Measurements from ENCODE around the gene ADAMTS13. TPM values are rescaled to one million over a fixed set of nuclear protein-coding genes. Genes with fewer than 3 reads are reported as not detected.

ADAMTS13 gene
- total RNA-seq, 1 donor from 2014 or later = 1.6 TPM

GRCh38 chr9:133475292-133476012 is 53.3 kb downstream of the ADAMTS13 start:
- H3K36me3 Mint-ChIP-seq (ENCODE audit: low read depth) = no peaks in the 10 kb centered on the region
- DNase-seq (ENCODE audit: low spot score) = no peak
- H3K27me3 Mint-ChIP-seq (ENCODE audit: low read depth) = peaks cover 2% of the 10 kb centered on the region
- H3K27ac Mint-ChIP-seq = no peak overlapping the region
- no peak overlapping the region for H3K4me3 Mint-ChIP-seq (ENCODE audit: low read depth)
- intact Hi-C loops (cut with micrococcal nuclease) = loop anchor here (5.0 kb wide), 1 partner anchor 103 kb away; no protein-coding TSS in a partner anchor
- H3K4me1 Mint-ChIP-seq (ENCODE audit: low read depth) = peaks cover 11% of the 10 kb centered on the region
- no peaks in the 10 kb centered on the region for H3K9me3 Mint-ChIP-seq

GRCh38 chr9:133476036-133476931 is 54.1 kb downstream of the ADAMTS13 start:
- no peak for DNase-seq (ENCODE audit: low spot score)
- Mint-ChIP-seq H3K4me1 (ENCODE audit: low read depth) (peaks cover 11% of the 10 kb centered on the region), H3K9me3 (no peaks in the 10 kb centered on the region), H3K27ac (no peak overlapping the region), H3K4me3 (ENCODE audit: low read depth) (no peak overlapping the region), H3K27me3 (ENCODE audit: low read depth) (peaks cover 3% of the 10 kb centered on the region), H3K36me3 (ENCODE audit: low read depth) (no peaks in the 10 kb centered on the region)
- intact Hi-C loops (cut with micrococcal nuclease) = loop anchor here (5.0 kb wide), 1 partner anchor 104 kb away; no protein-coding TSS in a partner anchor

GRCh38 chr9:133476941-133477340 is 54.8 kb downstream of the ADAMTS13 start:
- intact Hi-C loops (cut with micrococcal nuclease) = loop anchor here (5.0 kb wide), 1 partner anchor 105 kb away; no protein-coding TSS in a partner anchor
- Mint-ChIP-seq H3K27ac (no peak overlapping the region), H3K36me3 (ENCODE audit: low read depth) (no peaks in the 10 kb centered on the region), H3K9me3 (no peaks in the 10 kb centered on the region), H3K4me3 (ENCODE audit: low read depth) (no peak overlapping the region), H3K27me3 (ENCODE audit: low read depth) (peaks cover 5% of the 10 kb centered on the region), H3K4me1 (ENCODE audit: low read depth) (peaks cover 11% of the 10 kb centered on the region)
- no peak for DNase-seq (ENCODE audit: low spot score)

- intact Hi-C loops (cut with micrococcal nuclease) = loop anchor here (5.0 kb wide), 1 partner anchor 105 kb away; no protein-coding TSS in a partner anchor
- H3K27ac Mint-ChIP-seq = no peak overlapping the region
- no peaks in the 10 kb centered on the region for H3K9me3 Mint-ChIP-seq
- DNase-seq (ENCODE audit: low spot score) = no peak
- H3K4me1 Mint-ChIP-seq (ENCODE audit: low read depth) = peaks cover 11% of the 10 kb centered on the region
- H3K4me3 Mint-ChIP-seq (ENCODE audit: low read depth) = no peak overlapping the region
- H3K27me3 Mint-ChIP-seq (ENCODE audit: low read depth) = peaks cover 8% of the 10 kb centered on the region
- no peaks in the 10 kb centered on the region for H3K36me3 Mint-ChIP-seq (ENCODE audit: low read depth)
Observed at GRCh38 chr9:133477461-133477860, 55.3 kb downstream of the ADAMTS13 start.

GRCh38 chr9:133477992-133478850 is 56.1 kb downstream of the ADAMTS13 start:
- peaks cover 8% of the 10 kb centered on the region for H3K27me3 Mint-ChIP-seq (ENCODE audit: low read depth)
- H3K36me3 Mint-ChIP-seq (ENCODE audit: low read depth) = no peaks in the 10 kb centered on the region
- peak overlapping the region; percentile 72 for H3K4me3 Mint-ChIP-seq (ENCODE audit: low read depth)
- DNase-seq (ENCODE audit: low spot score) = no peak
- peaks cover 11% of the 10 kb centered on the region for H3K4me1 Mint-ChIP-seq (ENCODE audit: low read depth)
- no peak overlapping the region for H3K27ac Mint-ChIP-seq
- intact Hi-C loops (cut with micrococcal nuclease) = loop anchor here (2.0 to 5.0 kb wide), 3 partner anchors 17 to 106 kb away; partner anchors contain the start of gene REXO4
- H3K9me3 Mint-ChIP-seq = no peaks in the 10 kb centered on the region

GRCh38 chr9:133478851-133479711 is 56.9 kb downstream of the ADAMTS13 start, which contains the start of gene SLC2A6:
Gene SLC2A6, minus strand, starts transcription at chr9:133479099. Its CDS starts 40 bp downstream, at chr9:133479059.
- no peaks in the 10 kb centered on the region for H3K36me3 Mint-ChIP-seq (ENCODE audit: low read depth)
- H3K4me1 Mint-ChIP-seq (ENCODE audit: low read depth) = peaks cover 11% of the 10 kb centered on the region
- no peak within 1 kb of the TSS for H3K27ac Mint-ChIP-seq
- DNase-seq (ENCODE audit: low spot score) = peak; percentile 79
- no peaks in the 10 kb centered on the region for H3K9me3 Mint-ChIP-seq
- H3K27me3 Mint-ChIP-seq (ENCODE audit: low read depth) = peaks cover 8% of the 10 kb centered on the region
- intact Hi-C loops (cut with micrococcal nuclease) = loop anchor here (2.0 to 5.0 kb wide), 3 partner anchors 18 to 107 kb away; partner anchors contain the start of gene REXO4
- H3K4me3 Mint-ChIP-seq (ENCODE audit: low read depth) = peak within 1 kb of the TSS; percentile 72

GRCh38 chr9:133483611-133484010 is 61.4 kb downstream of the ADAMTS13 start:
- intact Hi-C loops (cut with micrococcal nuclease) = no loop called here
- Mint-ChIP-seq H3K9me3 (no peaks in the 10 kb centered on the region), H3K4me1 (ENCODE audit: low read depth) (peaks cover 8% of the 10 kb centered on the region), H3K4me3 (ENCODE audit: low read depth) (no peak overlapping the region), H3K36me3 (ENCODE audit: low read depth) (no peaks in the 10 kb centered on the region), H3K27ac (no peak overlapping the region), H3K27me3 (ENCODE audit: low read depth) (peaks cover 8% of the 10 kb centered on the region)
- DNase-seq (ENCODE audit: low spot score) = no peak

GRCh38 chr9:133484671-133485437 is 62.7 kb downstream of the ADAMTS13 start:
- Mint-ChIP-seq H3K27ac (no peak overlapping the region), H3K4me3 (ENCODE audit: low read depth) (no peak overlapping the region), H3K9me3 (no peaks in the 10 kb centered on the region), H3K4me1 (ENCODE audit: low read depth) (peaks cover 3% of the 10 kb centered on the region), H3K27me3 (ENCODE audit: low read depth) (peaks cover 8% of the 10 kb centered on the region), H3K36me3 (ENCODE audit: low read depth) (no peaks in the 10 kb centered on the region)
- DNase-seq (ENCODE audit: low spot score) = no peak
- intact Hi-C loops (cut with micrococcal nuclease) = loop anchor here (5.0 kb wide), 1 partner anchor 128 kb away; the partner anchor contains the start of genes SURF1 and SURF2

GRCh38 chr9:133485531-133486260 is 63.5 kb downstream of the ADAMTS13 start:
- H3K27ac Mint-ChIP-seq = no peak overlapping the region
- intact Hi-C loops (cut with micrococcal nuclease) = loop anchor here (1.0 to 5.0 kb wide), 3 partner anchors 78 to 299 kb away; partner anchors contain the start of genes SURF1 and SURF2

GRCh38 chr9:133487331-133487725 is 65.2 kb downstream of the ADAMTS13 start:
- no peaks in the 10 kb centered on the region for H3K9me3 Mint-ChIP-seq
- peaks cover 2% of the 10 kb centered on the region for H3K27me3 Mint-ChIP-seq (ENCODE audit: low read depth)
- H3K27ac Mint-ChIP-seq = no peak overlapping the region
- no peaks in the 10 kb centered on the region for H3K36me3 Mint-ChIP-seq (ENCODE audit: low read depth)
- intact Hi-C loops (cut with micrococcal nuclease) = loop anchor here (5.0 kb wide), 1 partner anchor 130 kb away; the partner anchor contains the start of genes SURF1 and SURF2
- H3K4me3 Mint-ChIP-seq (ENCODE audit: low read depth) = no peak overlapping the region
- no peak for DNase-seq (ENCODE audit: low spot score)
- peaks cover 2% of the 10 kb centered on the region for H3K4me1 Mint-ChIP-seq (ENCODE audit: low read depth)

More at GRCh38 chr9:133485531-133486260, 63.5 kb downstream of the ADAMTS13 start:
- DNase-seq (ENCODE audit: low spot score) = no peak
- peak overlapping the region; percentile 21 for H3K4me3 Mint-ChIP-seq (ENCODE audit: low read depth)
- no peaks in the 10 kb centered on the region for H3K9me3 Mint-ChIP-seq
- H3K27me3 Mint-ChIP-seq (ENCODE audit: low read depth) = peaks cover 5% of the 10 kb centered on the region
- H3K36me3 Mint-ChIP-seq (ENCODE audit: low read depth) = no peaks in the 10 kb centered on the region
- H3K4me1 Mint-ChIP-seq (ENCODE audit: low read depth) = peaks cover 2% of the 10 kb centered on the region
